Stimulated activated naive CD8-positive, alpha-beta T cell treated with anti-CD3 and anti-CD28 coated beads, Interleukin-15, Interleukin-2, amounts not matched to agents 100 ng/mL and 50 ng/mL, for 24 hours (primary cell): ENCODE measurements around the gene PIK3C2A.

Source experiments
- H3K27ac Mint-ChIP-seq: one replicate; pipeline ENCODE4 v1.8.0; 2021; ENCODE audit warnings: mild to moderate bottlenecking, mixed read lengths
- H3K27me3 Mint-ChIP-seq: one replicate; pipeline ENCODE4 v1.8.0; 2021; ENCODE audit warnings: mixed read lengths
- H3K36me3 Mint-ChIP-seq: one replicate; pipeline ENCODE4 v1.8.0; 2021; ENCODE audit warnings: low read depth, mixed read lengths
- H3K4me1 Mint-ChIP-seq: one replicate; pipeline ENCODE4 v1.8.0; 2021; ENCODE audit warnings: low read depth, mixed read lengths
- H3K4me3 Mint-ChIP-seq: one replicate; pipeline ENCODE4 v1.8.0; 2021; ENCODE audit warnings: mild to moderate bottlenecking, mixed read lengths
- H3K9me3 Mint-ChIP-seq: one replicate; pipeline ENCODE4 v1.8.0; 2021; ENCODE audit warnings: mixed read lengths

Gene PIK3C2A

GRCh38 chr11:17184882-17185587, 22.8 kb downstream of the PIK3C2A start:
- H3K36me3 Mint-ChIP-seq: peaks cover 18% of the 10 kb centered on the region
- H3K9me3 Mint-ChIP-seq: no peaks in the 10 kb centered on the region
- no peaks in the 10 kb centered on the region for H3K27me3 Mint-ChIP-seq
- no peak overlapping the region for H3K4me3 Mint-ChIP-seq
- H3K4me1 Mint-ChIP-seq: peaks cover 13% of the 10 kb centered on the region
- H3K27ac Mint-ChIP-seq: no peak overlapping the region

GRCh38 chr11:17183836-17184235, 23.9 kb downstream of the PIK3C2A start:
- no peaks in the 10 kb centered on the region for H3K9me3 Mint-ChIP-seq
- H3K36me3 Mint-ChIP-seq: peaks cover 15% of the 10 kb centered on the region
- H3K4me3 Mint-ChIP-seq: no peak overlapping the region
- no peaks in the 10 kb centered on the region for H3K27me3 Mint-ChIP-seq
- peaks cover 13% of the 10 kb centered on the region for H3K4me1 Mint-ChIP-seq
- H3K27ac Mint-ChIP-seq: no peak overlapping the region

- Mint-ChIP-seq H3K27ac (no peak overlapping the region), H3K36me3 (peaks cover 11% of the 10 kb centered on the region), H3K9me3 (no peaks in the 10 kb centered on the region), H3K4me3 (no peak overlapping the region), H3K27me3 (no peaks in the 10 kb centered on the region), H3K4me1 (peaks cover 7% of the 10 kb centered on the region)
Observed at GRCh38 chr11:17179970-17180369, 27.8 kb downstream of the PIK3C2A start.

- no peak overlapping the region for H3K4me3 Mint-ChIP-seq
- H3K36me3 Mint-ChIP-seq: peaks cover 23% of the 10 kb centered on the region
Observed at GRCh38 chr11:17173332-17173731, 34.5 kb downstream of the PIK3C2A start.

GRCh38 chr11:17171916-17172315, 35.9 kb downstream of the PIK3C2A start:
- Mint-ChIP-seq H3K4me3 (no peak overlapping the region), H3K27me3 (no peaks in the 10 kb centered on the region), H3K4me1 (peaks cover 10% of the 10 kb centered on the region), H3K27ac (no peak overlapping the region), H3K9me3 (no peaks in the 10 kb centered on the region), H3K36me3 (peaks cover 32% of the 10 kb centered on the region)

More at GRCh38 chr11:17173332-17173731, 34.5 kb downstream of the PIK3C2A start:
- no peak overlapping the region for H3K27ac Mint-ChIP-seq
- no peaks in the 10 kb centered on the region for H3K9me3 Mint-ChIP-seq
- no peaks in the 10 kb centered on the region for H3K27me3 Mint-ChIP-seq
- peaks cover 17% of the 10 kb centered on the region for H3K4me1 Mint-ChIP-seq

- Mint-ChIP-seq H3K36me3 (peaks cover 32% of the 10 kb centered on the region), H3K4me3 (no peak overlapping the region), H3K9me3 (no peaks in the 10 kb centered on the region), H3K27ac (no peak overlapping the region), H3K27me3 (no peaks in the 10 kb centered on the region), H3K4me1 (peaks cover 10% of the 10 kb centered on the region)
Observed at GRCh38 chr11:17171343-17171742, 36.4 kb downstream of the PIK3C2A start.

- H3K9me3 Mint-ChIP-seq: no peaks in the 10 kb centered on the region
- H3K4me3 Mint-ChIP-seq: no peak overlapping the region
- H3K36me3 Mint-ChIP-seq: peaks cover 32% of the 10 kb centered on the region
- H3K27ac Mint-ChIP-seq: no peak overlapping the region
- peaks cover 16% of the 10 kb centered on the region for H3K4me1 Mint-ChIP-seq
- no peaks in the 10 kb centered on the region for H3K27me3 Mint-ChIP-seq
Observed at GRCh38 chr11:17169876-17170275, 37.9 kb downstream of the PIK3C2A start.

GRCh38 chr11:17165247-17165890, 42.4 kb downstream of the PIK3C2A start:
- no peak overlapping the region for H3K4me3 Mint-ChIP-seq
- no peaks in the 10 kb centered on the region for H3K27me3 Mint-ChIP-seq
- H3K4me1 Mint-ChIP-seq: peaks cover 57% of the 10 kb centered on the region
- H3K36me3 Mint-ChIP-seq: peaks cover 40% of the 10 kb centered on the region
- H3K27ac Mint-ChIP-seq: no peak overlapping the region
- H3K9me3 Mint-ChIP-seq: no peaks in the 10 kb centered on the region

- H3K27ac Mint-ChIP-seq: no peak overlapping the region
- H3K4me3 Mint-ChIP-seq: no peak overlapping the region
- peaks cover 36% of the 10 kb centered on the region for H3K36me3 Mint-ChIP-seq
- H3K4me1 Mint-ChIP-seq: peaks cover 58% of the 10 kb centered on the region
- H3K9me3 Mint-ChIP-seq: no peaks in the 10 kb centered on the region
- H3K27me3 Mint-ChIP-seq: no peaks in the 10 kb centered on the region
Observed at GRCh38 chr11:17164361-17165246, 43.2 kb downstream of the PIK3C2A start.

GRCh38 chr11:17163736-17164135, 44.0 kb downstream of the PIK3C2A start:
- Mint-ChIP-seq H3K4me3 (no peak overlapping the region), H3K27me3 (no peaks in the 10 kb centered on the region), H3K9me3 (no peaks in the 10 kb centered on the region), H3K27ac (no peak overlapping the region), H3K4me1 (peaks cover 55% of the 10 kb centered on the region), H3K36me3 (peaks cover 28% of the 10 kb centered on the region)

GRCh38 chr11:17163291-17163690, 44.5 kb downstream of the PIK3C2A start:
- peaks cover 24% of the 10 kb centered on the region for H3K36me3 Mint-ChIP-seq
- H3K9me3 Mint-ChIP-seq: no peaks in the 10 kb centered on the region
- H3K27me3 Mint-ChIP-seq: no peaks in the 10 kb centered on the region
- no peak overlapping the region for H3K27ac Mint-ChIP-seq
- peaks cover 52% of the 10 kb centered on the region for H3K4me1 Mint-ChIP-seq
- no peak overlapping the region for H3K4me3 Mint-ChIP-seq

GRCh38 chr11:17162376-17162775, 45.4 kb downstream of the PIK3C2A start:
- Mint-ChIP-seq H3K9me3 (no peaks in the 10 kb centered on the region), H3K27ac (peak overlapping the region; percentile 22), H3K36me3 (peaks cover 19% of the 10 kb centered on the region), H3K27me3 (no peaks in the 10 kb centered on the region), H3K4me1 (peaks cover 52% of the 10 kb centered on the region), H3K4me3 (peak overlapping the region; percentile 33)

GRCh38 chr11:17161515-17161914, 46.3 kb downstream of the PIK3C2A start:
- H3K27ac Mint-ChIP-seq: no peak overlapping the region
- no peaks in the 10 kb centered on the region for H3K9me3 Mint-ChIP-seq
- no peak overlapping the region for H3K4me3 Mint-ChIP-seq
- H3K4me1 Mint-ChIP-seq: peaks cover 52% of the 10 kb centered on the region
- no peaks in the 10 kb centered on the region for H3K27me3 Mint-ChIP-seq
- H3K36me3 Mint-ChIP-seq: peaks cover 15% of the 10 kb centered on the region

- no peaks in the 10 kb centered on the region for H3K9me3 Mint-ChIP-seq
- H3K4me3 Mint-ChIP-seq: no peak overlapping the region
- H3K27ac Mint-ChIP-seq: no peak overlapping the region
- peaks cover 22% of the 10 kb centered on the region for H3K36me3 Mint-ChIP-seq
- H3K27me3 Mint-ChIP-seq: no peaks in the 10 kb centered on the region
- H3K4me1 Mint-ChIP-seq: peaks cover 49% of the 10 kb centered on the region
Observed at GRCh38 chr11:17159441-17159840, 48.3 kb downstream of the PIK3C2A start.
